ENCODE results near the gene KHDRBS1.
"Not testable (repeated sequence)": the region's sequence is repeated elsewhere in the genome, so short reads cannot be mapped to it uniquely, and the experiment has no call there.

Gene KHDRBS1

DNA sequence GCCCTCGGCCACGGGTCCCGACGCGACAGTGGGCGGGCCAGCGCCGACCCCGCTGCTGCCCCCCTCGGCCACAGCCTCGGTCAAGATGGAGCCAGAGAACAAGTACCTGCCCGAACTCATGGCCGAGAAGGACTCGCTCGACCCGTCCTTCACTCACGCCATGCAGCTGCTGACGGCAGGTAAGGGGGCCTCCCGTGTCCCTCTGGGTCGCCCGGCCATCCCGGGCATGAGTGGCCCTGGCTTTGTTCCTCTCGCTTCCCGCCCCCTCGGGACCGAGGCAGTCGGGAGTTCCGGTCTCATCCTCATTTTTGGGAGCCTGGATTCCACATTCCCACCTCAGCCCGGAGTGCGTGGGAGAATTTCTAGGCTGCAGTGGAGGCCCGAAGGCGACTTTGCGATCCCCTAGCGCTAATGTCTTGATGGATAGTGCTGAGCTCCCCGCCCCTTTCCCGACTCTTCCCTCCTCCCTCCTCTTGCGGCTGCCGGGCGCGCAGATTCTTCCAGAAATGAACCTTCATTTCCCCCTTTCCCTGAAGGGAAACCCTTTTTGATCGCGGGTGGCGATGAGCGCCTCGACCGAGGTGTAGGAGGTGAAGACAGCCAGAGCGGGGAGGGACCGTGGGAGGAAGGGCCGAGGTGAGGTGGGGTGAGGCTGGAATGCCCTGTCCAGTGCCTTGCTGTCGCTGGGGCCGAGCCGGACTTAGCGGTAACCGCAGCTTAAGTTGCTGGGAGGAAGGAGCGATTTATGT lies 705 bp downstream of the KHDRBS1 start:
- DNase-seq: peak; percentile 41

GRCh38 chr1:32014948-32015273 lies 1.2 kb downstream of the KHDRBS1 start:
- DNase-seq: no peak

- DNase-seq: no peak
Measured at GRCh38 chr1:32020339-32020738, 6.7 kb downstream of the KHDRBS1 start.

GRCh38 chr1:32021574-32022018 lies 7.9 kb downstream of the KHDRBS1 start:
- not testable (repeated sequence) for DNase-seq

DNA sequence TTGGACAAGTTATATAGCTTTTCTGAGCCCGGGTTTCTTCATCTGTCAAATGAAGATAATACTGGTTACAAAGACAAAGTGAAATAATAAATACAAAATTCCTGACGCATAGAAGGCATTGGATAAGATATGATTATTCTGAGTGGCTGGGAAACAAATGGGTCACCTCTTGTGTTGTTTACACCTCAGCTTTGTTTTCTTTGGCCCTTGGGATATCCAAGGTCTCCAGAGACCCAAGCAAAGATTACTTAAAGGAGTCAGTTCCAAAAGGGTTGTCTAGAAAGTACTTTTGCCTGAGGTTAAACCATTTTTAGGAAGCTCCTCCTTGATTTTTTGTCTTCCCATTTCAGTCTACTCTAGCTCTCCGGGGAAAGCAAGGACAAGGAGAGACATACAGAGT lies 9.7 kb downstream of the KHDRBS1 start:
- DNase-seq: no peak

- DNase-seq: no peak
Measured at GRCh38 chr1:32025515-32025914, 11.8 kb downstream of the KHDRBS1 start.

GRCh38 chr1:32028746-32029145 lies 15.1 kb downstream of the KHDRBS1 start:
- DNase-seq: no peak

- no peak for DNase-seq
Measured at GRCh38 chr1:32031578-32032274, 18.1 kb downstream of the KHDRBS1 start.

DNA sequence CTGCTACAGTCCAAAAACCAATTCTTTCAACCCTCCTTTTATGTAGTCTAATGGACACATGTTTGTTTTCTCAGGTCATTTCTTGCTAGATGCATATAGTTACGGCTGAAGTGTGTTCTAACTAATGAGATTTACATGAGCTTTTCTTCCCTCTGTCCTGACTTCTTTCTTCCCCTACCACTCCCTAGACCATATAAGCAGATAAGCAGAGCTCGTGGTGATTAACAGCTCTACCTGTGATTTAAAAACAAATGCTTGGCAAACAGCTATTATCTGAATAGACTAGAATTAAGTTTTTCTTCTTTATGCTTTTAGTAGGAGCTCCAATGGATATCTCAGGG lies 18.6 kb downstream of the KHDRBS1 start:
- no peak for DNase-seq

GRCh38 chr1:32035119-32035518 lies 21.5 kb downstream of the KHDRBS1 start:
- DNase-seq: no peak

GRCh38 chr1:32040711-32041110 lies 27.0 kb downstream of the KHDRBS1 start:
- DNase-seq: no peak

- no peak for DNase-seq
Measured at GRCh38 chr1:32042330-32042729, 28.7 kb downstream of the KHDRBS1 start.

GRCh38 chr1:32044234-32044633 lies 30.6 kb downstream of the KHDRBS1 start:
- DNase-seq: no peak

DNA sequence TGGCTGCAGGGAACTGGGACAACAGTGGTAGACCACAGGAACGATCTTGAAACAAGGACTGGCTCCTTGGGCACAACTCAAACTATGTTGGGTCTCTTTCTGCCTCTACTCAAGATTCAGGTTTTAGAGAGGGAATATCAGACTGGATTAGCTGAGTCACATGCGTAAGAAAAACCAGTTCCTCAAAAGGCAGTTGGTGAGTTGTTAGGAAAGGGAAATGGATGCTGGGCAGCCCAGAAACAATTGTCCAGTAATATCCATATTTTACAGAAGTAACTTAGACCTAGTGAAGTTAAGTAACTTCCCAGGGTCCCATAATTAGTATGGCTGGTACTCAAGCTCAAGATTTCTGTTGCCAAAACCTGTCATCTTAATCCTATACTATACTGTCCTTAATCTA lies 32.1 kb downstream of the KHDRBS1 start:
- DNase-seq: no peak

DNA sequence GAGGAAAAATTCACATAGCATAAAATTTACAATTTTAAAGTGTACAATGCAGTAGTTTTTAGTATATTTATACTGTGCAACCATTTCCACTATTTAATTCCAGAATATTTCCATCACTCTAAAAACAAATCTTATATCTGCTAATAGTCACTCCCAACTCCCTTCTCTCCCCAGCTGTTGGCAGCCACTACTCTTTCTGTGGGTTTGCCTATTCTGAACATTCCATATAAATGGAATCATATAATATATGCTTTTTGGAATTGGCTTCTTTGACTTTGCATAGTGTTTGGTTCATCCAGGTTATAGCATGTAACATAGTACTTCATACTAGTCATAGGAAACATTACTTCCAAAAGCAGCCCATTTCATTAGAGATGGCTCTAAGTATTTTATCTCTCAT lies 34.0 kb downstream of the KHDRBS1 start:
- DNase-seq: no peak

- DNase-seq: no peak
Measured at GRCh38 chr1:32048440-32048839, 34.8 kb downstream of the KHDRBS1 start.

GRCh38 chr1:32051706-32052105 lies 38.0 kb downstream of the KHDRBS1 start:
- DNase-seq: no peak

DNA sequence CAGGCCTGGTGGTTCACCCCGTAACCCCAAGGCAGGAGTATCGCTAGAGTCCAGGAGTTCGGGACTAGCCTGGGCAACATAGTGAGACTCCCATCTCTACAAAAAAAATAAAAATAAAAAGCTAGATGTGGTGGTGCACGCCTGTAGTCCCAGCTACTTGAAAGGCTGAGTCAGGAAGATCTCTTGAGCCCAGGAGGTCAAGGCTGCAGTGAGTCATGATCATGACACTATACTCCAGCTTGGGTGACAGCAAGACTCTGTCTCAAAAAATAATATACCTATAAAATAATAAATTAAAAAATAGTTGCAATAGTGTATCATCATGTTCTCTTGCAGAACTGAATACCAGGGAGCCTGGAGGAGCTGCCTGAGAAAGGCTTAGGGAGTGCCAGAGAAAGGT lies 39.2 kb downstream of the KHDRBS1 start:
- no peak for DNase-seq

- DNase-seq: no peak
Measured at GRCh38 chr1:32055416-32055815, 41.7 kb downstream of the KHDRBS1 start.

DNA sequence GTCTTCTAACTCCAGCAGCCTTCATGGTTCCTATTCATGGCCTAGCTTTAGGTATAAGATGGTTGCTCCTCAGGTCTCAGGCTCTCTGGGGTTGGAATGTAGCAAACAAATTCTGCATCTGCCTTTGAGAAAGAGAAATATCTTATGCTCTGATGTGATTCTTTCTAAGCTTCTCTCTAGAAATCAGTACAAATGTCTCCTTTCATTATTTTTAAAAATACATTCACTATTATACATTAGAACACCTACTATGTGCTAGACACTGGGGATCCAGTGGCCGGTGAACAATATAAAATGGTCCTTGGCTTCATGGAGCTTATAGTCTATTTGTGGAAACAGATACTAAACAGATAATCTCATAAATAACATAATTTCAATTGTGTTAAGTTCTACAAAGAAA lies 42.9 kb downstream of the KHDRBS1 start:
- no peak for DNase-seq

DNA sequence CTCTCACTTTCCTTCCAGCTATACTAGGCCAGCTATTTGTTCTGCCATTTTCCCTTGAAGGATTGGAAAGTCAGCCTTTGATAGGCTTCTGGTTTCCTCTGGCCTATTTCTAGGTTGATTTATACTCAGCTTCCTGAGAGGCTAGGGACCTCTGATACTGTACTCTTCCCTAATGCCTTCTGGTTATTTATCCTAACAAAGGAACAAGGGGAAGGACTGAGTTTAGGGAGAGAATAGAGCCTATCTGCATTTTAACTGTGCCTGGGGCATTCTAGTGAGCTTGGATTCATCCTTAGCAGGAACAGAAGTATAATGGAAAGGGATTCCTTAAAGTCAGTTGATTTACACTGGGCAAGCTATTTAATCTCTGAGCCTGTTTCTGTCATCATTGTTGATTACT lies 47.2 kb downstream of the KHDRBS1 start:
- DNase-seq: no peak

DNA sequence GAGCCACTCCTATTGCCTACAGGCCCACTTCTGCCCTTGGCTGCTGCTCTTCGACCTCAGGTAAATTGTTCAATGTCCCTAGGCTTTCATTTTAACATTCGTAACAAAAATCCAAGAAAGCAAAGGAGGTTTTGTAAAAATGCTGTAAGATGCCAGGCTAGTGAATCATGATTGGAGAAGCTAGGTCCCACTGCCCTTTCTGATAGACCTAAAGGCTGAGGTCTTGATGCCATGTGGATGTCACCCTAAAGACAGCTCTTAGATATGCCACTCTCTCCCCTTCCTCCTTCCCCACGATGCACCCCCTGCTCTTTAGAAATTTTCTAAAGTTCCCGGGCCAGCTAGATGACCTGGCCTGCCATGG lies 49.2 kb downstream of the KHDRBS1 start:
- no peak for DNase-seq

GRCh38 chr1:32063261-32063681 lies 49.6 kb downstream of the KHDRBS1 start:
- no peak for DNase-seq

DNA sequence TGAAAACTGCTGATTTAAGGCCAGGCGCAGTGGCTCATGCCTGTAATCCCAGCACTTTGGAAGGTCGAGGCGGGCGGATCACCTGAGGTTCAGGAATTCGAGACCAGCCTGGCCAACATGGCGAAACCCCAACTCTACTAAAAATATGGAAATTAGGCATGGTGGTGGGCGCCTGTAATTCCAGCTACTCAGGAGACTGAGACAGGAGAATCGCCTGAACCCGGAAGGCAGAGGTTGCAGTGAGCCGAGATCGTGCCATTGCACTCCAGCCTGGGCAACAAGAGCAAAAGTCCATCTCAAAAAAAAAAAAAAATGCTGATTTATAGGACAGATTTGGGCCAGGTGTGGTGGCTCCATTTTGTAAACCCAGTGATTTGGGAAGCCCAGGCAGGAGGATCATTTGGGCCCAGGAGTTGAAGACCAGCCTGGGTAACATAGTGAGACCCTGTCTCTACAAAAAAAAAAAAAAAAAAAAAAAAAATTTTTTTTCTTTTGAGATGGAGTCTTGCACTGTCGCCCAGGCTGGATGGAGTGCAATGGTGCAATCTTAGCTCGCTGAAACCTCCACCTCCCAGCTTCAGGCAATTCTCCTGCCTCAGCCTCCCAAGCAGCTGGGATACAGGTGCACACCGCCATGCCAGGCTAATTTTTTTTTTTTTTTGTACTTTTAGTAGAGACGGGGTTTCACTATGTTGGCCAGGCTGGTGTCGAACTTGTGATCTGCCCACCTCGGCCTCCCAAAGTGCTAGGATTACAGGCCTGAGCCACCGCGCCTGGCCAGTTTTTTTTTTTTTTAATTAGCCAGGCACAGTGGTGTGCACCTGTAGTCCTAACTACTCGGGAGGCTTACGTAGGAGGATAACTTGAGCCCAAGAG lies 52.2 kb downstream of the KHDRBS1 start:
- not testable (repeated sequence) for DNase-seq

All from activated naive CD4-positive, alpha-beta T cell treated with Interleukin-2 at 50 U/mL for 16 hours (primary cell).